MM.1S (cell line): Measurements from ENCODE around the gene SP140L.

ENCODE experiments used
- DNase-seq: peaks from one replicate; pipeline ENCODE4 v3.0.0-alpha.2; 2015
- H2AFZ ChIP-seq: fragments of 300-600 bp; sonication (generic); 2 replicates; pipeline ENCODE4 v1.6.0; 2016; ENCODE audit warnings: antibody characterized with exemption, low read length
- H3F3A ChIP-seq: fragments of 300-600 bp; sonication (generic); 2 replicates; pipeline ENCODE4 v1.6.1; 2016; ENCODE audit warnings: mild to moderate bottlenecking, antibody characterized with exemption, low read length, moderate library complexity, mixed read lengths; ENCODE audit not compliant: insufficient read depth
- H3K27ac ChIP-seq: fragments of 300-600 bp; sonication (generic); 2 replicates; pipeline ENCODE4 v1.5.1; 2016; ENCODE audit warnings: mild to moderate bottlenecking, low read length
- H3K27me3 ChIP-seq: fragments of 300-600 bp; sonication (generic); replicated peaks from 2 replicates; pipeline ENCODE4 v1.6.0; 2016; ENCODE audit warnings: low read length; ENCODE audit not compliant: insufficient read depth
- H3K36me3 ChIP-seq: fragments of 300-600 bp; sonication (generic); replicated peaks from 2 replicates; pipeline ENCODE4 v1.6.1; 2016; ENCODE audit warnings: mild to moderate bottlenecking, low read length, mixed read lengths; ENCODE audit not compliant: insufficient read depth
- H3K4me1 ChIP-seq: fragments of 300-600 bp; sonication (generic); 2 replicates; pipeline ENCODE4 v1.6.1; 2016; ENCODE audit warnings: low read length, mixed read lengths
- H3K4me2 ChIP-seq: fragments of 300-600 bp; sonication (generic); 2 replicates; pipeline ENCODE4 v1.6.0; 2016; ENCODE audit warnings: low read depth, low read length
- H3K4me3 ChIP-seq: fragments of 300-600 bp; sonication (generic); 2 replicates; pipeline ENCODE4 v1.5.1; 2016; ENCODE audit warnings: low read length, mixed read lengths
- H3K79me2 ChIP-seq: fragments of 300-600 bp; sonication (generic); 2 replicates; pipeline ENCODE4 v1.6.1; 2016; ENCODE audit warnings: mixed run types, low read length, mixed read lengths
- H3K9ac ChIP-seq: fragments of 300-600 bp; sonication (generic); 2 replicates; pipeline ENCODE4 v1.6.1; 2016; ENCODE audit warnings: low read length, mixed read lengths
- H3K9me2 ChIP-seq: fragments of 300-600 bp; sonication (generic); replicated peaks from 2 replicates; pipeline ENCODE4 v1.6.1; 2016; ENCODE audit warnings: mild to moderate bottlenecking, low read length, mixed read lengths; ENCODE audit not compliant: insufficient read depth
- H3K9me3 ChIP-seq: fragments of 300-600 bp; sonication (generic); replicated peaks from 2 replicates; pipeline ENCODE4 v1.6.1; 2016; ENCODE audit warnings: mild to moderate bottlenecking, low read length, mixed read lengths; ENCODE audit not compliant: insufficient read depth
- H4K20me1 ChIP-seq: fragments of 300-600 bp; sonication (generic); 2 replicates; pipeline ENCODE4 v1.6.1; 2016; ENCODE audit warnings: mild to moderate bottlenecking, low read length, moderate library complexity, mixed read lengths; ENCODE audit not compliant: insufficient read depth
- EZH2 ChIP-seq: fragments of 300-600 bp; sonication (generic); optimal IDR thresholded peaks from 2 replicates; pipeline ENCODE3; 2017; ENCODE audit warnings: low read depth, mild to moderate bottlenecking, antibody characterized with exemption, low read length, mixed read lengths
- EZH2phosphoT487 ChIP-seq: fragments of 300-600 bp; sonication (generic); IDR thresholded peaks from 2 replicates; pipeline ENCODE4 v1.6.1; 2018; ENCODE audit warnings: antibody characterized with exemption, low read length
- TF ChIP-seq, protein P1 (sequence below): fragments of 300-600 bp; sonication (generic); IDR thresholded peaks from 2 replicates; pipeline ENCODE4 v1.5.1; 2016; ENCODE audit warnings: antibody characterized with exemption, low read length, mixed read lengths

Gene SP140L

DNA sequence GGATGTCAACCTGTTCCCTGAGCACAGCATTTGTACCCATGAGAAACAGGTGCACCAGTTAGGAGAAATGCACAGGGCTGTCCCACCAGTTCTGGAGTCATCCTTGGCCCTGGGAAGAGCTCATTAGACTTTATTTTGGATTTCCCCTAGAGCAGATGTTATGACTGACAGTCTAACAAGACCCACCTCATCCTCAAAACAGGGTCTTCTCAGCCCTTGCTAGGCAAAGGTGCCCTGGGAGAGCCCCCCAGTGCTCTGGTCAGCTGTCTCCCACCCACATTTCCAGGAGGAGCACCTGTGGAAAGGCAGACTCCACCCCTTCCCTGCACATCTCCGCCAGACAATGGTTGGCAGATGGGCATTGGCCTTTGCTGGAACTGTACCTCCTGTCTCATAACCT is 83.3 kb downstream of the SP140L start:
- H3K27ac ChIP-seq, result no peak overlapping the region
- peaks cover 9% of the 10 kb centered on the region for H3K4me1 ChIP-seq
- H3K79me2 ChIP-seq, result no peaks in the 10 kb centered on the region
- no peak overlapping the region for H3K4me2 ChIP-seq
- no peak overlapping the region for H2AFZ ChIP-seq
- no peak for DNase-seq
- no peaks in the 10 kb centered on the region for H3K36me3 ChIP-seq
- no peak overlapping the region for H3K4me3 ChIP-seq
- no peaks in the 10 kb centered on the region for H4K20me1 ChIP-seq
- no peak overlapping the region for H3K9ac ChIP-seq
- H3K9me2 ChIP-seq, result no peaks in the 10 kb centered on the region
- no peaks in the 10 kb centered on the region for H3K9me3 ChIP-seq
- no peaks in the 10 kb centered on the region for H3K27me3 ChIP-seq
- H3F3A ChIP-seq, result peaks cover 11% of the 10 kb centered on the region
- TF ChIP-seq EZH2phosphoT487, result no peak
- TF ChIP-seq, protein P1, sequence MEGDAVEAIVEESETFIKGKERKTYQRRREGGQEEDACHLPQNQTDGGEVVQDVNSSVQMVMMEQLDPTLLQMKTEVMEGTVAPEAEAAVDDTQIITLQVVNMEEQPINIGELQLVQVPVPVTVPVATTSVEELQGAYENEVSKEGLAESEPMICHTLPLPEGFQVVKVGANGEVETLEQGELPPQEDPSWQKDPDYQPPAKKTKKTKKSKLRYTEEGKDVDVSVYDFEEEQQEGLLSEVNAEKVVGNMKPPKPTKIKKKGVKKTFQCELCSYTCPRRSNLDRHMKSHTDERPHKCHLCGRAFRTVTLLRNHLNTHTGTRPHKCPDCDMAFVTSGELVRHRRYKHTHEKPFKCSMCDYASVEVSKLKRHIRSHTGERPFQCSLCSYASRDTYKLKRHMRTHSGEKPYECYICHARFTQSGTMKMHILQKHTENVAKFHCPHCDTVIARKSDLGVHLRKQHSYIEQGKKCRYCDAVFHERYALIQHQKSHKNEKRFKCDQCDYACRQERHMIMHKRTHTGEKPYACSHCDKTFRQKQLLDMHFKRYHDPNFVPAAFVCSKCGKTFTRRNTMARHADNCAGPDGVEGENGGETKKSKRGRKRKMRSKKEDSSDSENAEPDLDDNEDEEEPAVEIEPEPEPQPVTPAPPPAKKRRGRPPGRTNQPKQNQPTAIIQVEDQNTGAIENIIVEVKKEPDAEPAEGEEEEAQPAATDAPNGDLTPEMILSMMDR, result no peak
- no peak for TF ChIP-seq EZH2

DNA sequence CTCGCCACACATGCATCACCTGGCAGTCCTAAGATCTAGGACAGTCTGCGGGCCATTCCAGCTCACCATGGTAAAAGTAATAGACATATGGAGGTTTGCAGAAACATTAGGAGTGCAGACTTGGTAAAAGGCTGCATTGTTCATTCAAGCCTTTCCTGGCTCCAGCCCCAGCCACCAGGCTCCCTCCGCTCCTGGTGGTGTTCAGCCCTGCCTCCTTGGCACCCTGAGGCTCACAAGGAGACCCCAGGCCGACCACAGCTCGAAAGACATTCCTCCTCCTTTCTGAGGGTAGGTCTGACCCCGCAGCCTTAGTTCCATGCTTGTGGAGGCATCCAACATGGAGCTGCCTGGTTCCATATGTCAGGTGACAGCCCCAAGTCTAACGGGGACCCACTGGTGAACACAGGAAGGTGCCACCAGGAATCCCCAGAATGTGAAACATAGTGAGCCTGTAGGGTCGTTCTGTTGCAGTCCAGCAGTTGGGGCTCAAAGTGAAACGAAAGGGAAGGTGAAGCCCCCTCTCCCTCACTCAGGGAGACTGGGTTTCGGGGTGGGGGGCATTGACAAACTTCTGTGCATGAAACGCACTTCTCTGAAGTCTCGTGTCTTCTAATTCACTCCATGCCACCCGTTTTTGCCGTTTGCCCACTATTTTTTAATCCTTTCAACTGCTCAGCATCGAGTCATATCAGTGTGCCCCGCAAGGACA is 84.0 kb downstream of the SP140L start:
- no peak for DNase-seq
- Histone ChIP-seq H3K9me3 (no peaks in the 10 kb centered on the region), H3F3A (peaks cover 11% of the 10 kb centered on the region), H3K27me3 (no peaks in the 10 kb centered on the region), H3K36me3 (no peaks in the 10 kb centered on the region), H4K20me1 (no peaks in the 10 kb centered on the region), H3K9ac (peak overlapping the region; percentile 87), H3K4me2 (peak overlapping the region; percentile 99), H3K27ac (peak overlapping the region; percentile 92), H3K4me3 (peak overlapping the region; percentile 78), H3K4me1 (peaks cover 12% of the 10 kb centered on the region), H3K9me2 (no peaks in the 10 kb centered on the region), H2AFZ (peak overlapping the region; percentile 99), H3K79me2 (no peaks in the 10 kb centered on the region)
- TF ChIP-seq, protein P1, result no peak
- TF ChIP-seq EZH2, result no peak
- TF ChIP-seq EZH2phosphoT487, result no peak

DNA sequence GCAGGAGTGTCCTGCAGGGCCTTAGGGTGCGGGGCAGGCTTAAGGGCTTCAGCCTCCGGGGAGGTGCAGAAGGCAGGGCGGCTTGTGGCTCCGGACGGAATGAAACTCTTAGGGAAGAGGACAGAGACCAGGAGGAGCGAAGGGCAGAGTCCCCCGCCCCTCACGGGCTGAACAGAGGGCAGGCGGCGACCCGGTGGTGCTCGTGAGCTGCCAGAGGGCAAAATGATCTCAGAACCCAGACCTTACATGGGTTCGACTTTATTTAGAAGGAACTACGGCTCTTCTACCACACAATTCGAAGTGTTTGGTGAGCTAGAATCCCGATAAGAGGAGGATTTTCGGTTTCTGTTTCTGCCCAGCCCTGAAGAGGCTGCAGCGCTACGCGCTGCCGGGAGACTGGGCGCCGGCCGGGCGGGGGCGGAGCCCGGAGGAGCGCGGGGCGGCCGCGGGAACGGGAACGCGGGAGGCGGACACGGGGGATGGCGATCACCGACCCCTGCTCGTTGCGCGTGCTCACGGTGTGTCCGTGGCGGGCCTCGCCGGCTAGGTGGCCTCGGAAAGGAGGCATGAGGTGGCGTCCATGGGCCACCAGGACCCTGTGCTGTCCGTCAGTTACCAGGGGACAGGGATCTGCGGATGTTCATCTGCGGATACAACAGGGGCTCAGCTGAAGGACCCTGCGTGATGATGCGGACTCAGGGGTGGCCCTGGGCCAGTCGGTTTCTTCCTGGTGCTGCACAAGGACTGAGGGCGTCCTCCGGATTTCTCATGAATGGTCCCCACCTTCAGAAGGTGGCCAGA is 84.8 kb downstream of the SP140L start:
- H4K20me1 ChIP-seq, result no peaks in the 10 kb centered on the region
- peak overlapping the region; percentile 99 for H3K4me2 ChIP-seq
- peak overlapping the region; percentile 78 for H3K4me3 ChIP-seq
- H3K27me3 ChIP-seq, result no peaks in the 10 kb centered on the region
- no peak for TF ChIP-seq EZH2phosphoT487
- no peak for TF ChIP-seq EZH2
- TF ChIP-seq, protein P1, result no peak
- H3K9me2 ChIP-seq, result no peaks in the 10 kb centered on the region
- DNase-seq, result peak; percentile 89
- H3K9ac ChIP-seq, result peak overlapping the region; percentile 87
- peaks cover 6% of the 10 kb centered on the region for H3K79me2 ChIP-seq
- no peaks in the 10 kb centered on the region for H3K36me3 ChIP-seq
- no peaks in the 10 kb centered on the region for H3K9me3 ChIP-seq
- H2AFZ ChIP-seq, result peak overlapping the region; percentile 99
- H3K27ac ChIP-seq, result peak overlapping the region; percentile 92
- peaks cover 18% of the 10 kb centered on the region for H3F3A ChIP-seq
- peaks cover 12% of the 10 kb centered on the region for H3K4me1 ChIP-seq
